Effector memory CD4-positive, alpha-beta T cell (primary cell): ENCODE results near the gene SRPK2.
"Not testable (repeated sequence)": the region's sequence is repeated elsewhere in the genome, so short reads cannot be mapped to it uniquely, and the experiment has no call there.

Experiments
- DNase-seq, 3 donors: peaks; one replicate each; pipeline ENCODE4 v3.0.0-alpha.2; 2020
- H3K27ac ChIP-seq: 2 replicates; pipeline ENCODE4 v1.7.0; 2013; ENCODE audit warnings: mild to moderate bottlenecking, low read length, moderate library complexity; ENCODE audit not compliant: insufficient read depth, poor library complexity, severe bottlenecking
- H3K27me3 ChIP-seq: replicated peaks from 2 replicates; pipeline ENCODE4 v1.7.0; 2013; ENCODE audit warnings: mild to moderate bottlenecking, low read length; ENCODE audit not compliant: insufficient read depth, control insufficient read depth, poor library complexity, severe bottlenecking
- H3K36me3 ChIP-seq: 2 replicates; pipeline ENCODE4 v1.7.0; 2013; ENCODE audit warnings: mild to moderate bottlenecking, low read length, moderate library complexity; ENCODE audit not compliant: control insufficient read depth, insufficient read depth
- H3K4me1 ChIP-seq: 2 replicates; pipeline ENCODE4 v1.7.0; 2013; ENCODE audit warnings: low read length, mild to moderate bottlenecking; ENCODE audit not compliant: control insufficient read depth, insufficient read depth, poor library complexity, severe bottlenecking
- H3K4me3 ChIP-seq: 2 replicates; pipeline ENCODE4 v1.7.0; 2013; ENCODE audit warnings: low read length, low read depth, mild to moderate bottlenecking; ENCODE audit not compliant: insufficient read depth, poor library complexity, severe bottlenecking
- H3K9me3 ChIP-seq: 2 replicates; pipeline ENCODE4 v1.7.0; 2013; ENCODE audit warnings: mild to moderate bottlenecking, low read length, moderate library complexity; ENCODE audit not compliant: control insufficient read depth

The SRPK2 gene

GRCh38 chr7:105269397-105269796, 119.3 kb downstream of the SRPK2 start:
- H3K36me3 ChIP-seq, result no peaks in the 10 kb centered on the region
- peak overlapping the region; percentile 60 for H3K27ac ChIP-seq
- H3K4me3 ChIP-seq, result peak overlapping the region; percentile 52
- no peaks in the 10 kb centered on the region for H3K9me3 ChIP-seq
- DNase-seq, result no peak
- H3K4me1 ChIP-seq, result peaks cover 8% of the 10 kb centered on the region
- no peaks in the 10 kb centered on the region for H3K27me3 ChIP-seq

DNA sequence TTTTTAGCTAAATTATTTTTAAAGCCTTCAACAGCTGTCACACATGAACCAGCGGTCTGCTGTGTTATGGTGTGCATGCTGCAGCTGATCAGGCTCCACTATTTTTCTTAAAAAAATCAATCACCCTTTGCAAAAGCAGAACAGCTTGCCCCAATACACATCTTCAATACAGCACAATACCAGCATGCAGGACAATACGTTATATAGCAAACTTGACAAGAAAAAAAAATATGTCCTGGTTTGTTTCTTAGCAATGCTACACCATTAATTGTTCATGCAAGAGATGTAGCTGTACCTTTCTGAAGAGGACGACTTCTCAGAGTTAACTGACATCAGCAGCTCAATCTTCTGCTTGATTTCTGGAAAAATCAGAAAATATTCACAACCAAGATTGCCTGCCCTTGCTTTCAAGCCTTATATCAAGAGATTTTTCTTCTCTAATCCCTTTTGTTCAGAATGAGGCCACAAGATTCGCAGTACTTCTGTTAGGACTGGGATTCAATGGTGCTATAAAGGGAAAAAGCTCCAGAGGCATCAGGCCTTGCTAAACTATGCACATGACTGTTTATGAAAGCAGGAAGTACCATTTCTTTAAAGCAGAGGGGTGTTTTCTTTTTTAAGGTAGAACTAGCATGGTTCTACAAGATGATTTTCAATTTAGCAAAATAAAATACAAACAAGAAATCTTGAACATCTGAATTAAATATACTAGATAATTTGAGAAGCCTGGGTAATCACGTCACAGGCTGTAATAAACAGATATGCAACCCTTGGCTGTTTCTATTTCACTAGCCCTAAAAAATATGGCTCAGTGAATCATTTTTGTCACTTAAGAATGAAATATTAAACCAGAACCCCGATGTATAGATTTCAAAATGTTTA, 120.0 kb downstream of the SRPK2 start:
- H3K27me3 ChIP-seq, result no peaks in the 10 kb centered on the region
- no peaks in the 10 kb centered on the region for H3K36me3 ChIP-seq

GRCh38 chr7:105268056-105268455, 120.7 kb downstream of the SRPK2 start:
- Histone ChIP-seq H3K36me3 (no peaks in the 10 kb centered on the region), H3K27me3 (no peaks in the 10 kb centered on the region), H3K27ac (peak overlapping the region; percentile 60), H3K4me3 (peak overlapping the region; percentile 52), H3K9me3 (no peaks in the 10 kb centered on the region), H3K4me1 (peaks cover 8% of the 10 kb centered on the region)
- DNase-seq, result no peak

More for the DNA sequence above, 120.0 kb downstream of the SRPK2 start:
- H3K27ac ChIP-seq, result peak overlapping the region; percentile 60
- no peaks in the 10 kb centered on the region for H3K9me3 ChIP-seq
- peaks cover 8% of the 10 kb centered on the region for H3K4me1 ChIP-seq
- H3K4me3 ChIP-seq, result peak overlapping the region; percentile 52
- no peak for DNase-seq

DNA sequence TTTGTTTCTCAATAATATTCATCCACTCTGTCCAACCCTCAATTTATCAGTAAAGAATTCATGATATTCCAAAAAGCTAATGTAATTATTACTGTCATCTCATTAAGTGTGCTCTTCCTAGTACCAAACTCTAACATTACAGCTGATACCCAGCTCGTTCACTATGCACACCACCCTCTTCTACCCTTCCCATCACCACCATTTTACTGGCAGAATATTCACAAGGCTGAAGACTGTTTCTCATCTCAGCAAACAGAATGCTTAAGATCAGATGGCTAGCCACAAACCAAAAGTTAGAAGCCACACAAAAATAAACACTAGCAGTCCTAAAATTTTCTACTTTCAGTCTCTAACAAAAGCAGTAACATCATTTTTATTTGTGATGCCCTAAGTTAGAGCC, 121.5 kb downstream of the SRPK2 start:
- no peak overlapping the region for H3K4me3 ChIP-seq
- H3K36me3 ChIP-seq, result no peaks in the 10 kb centered on the region
- H3K27me3 ChIP-seq, result no peaks in the 10 kb centered on the region

DNA sequence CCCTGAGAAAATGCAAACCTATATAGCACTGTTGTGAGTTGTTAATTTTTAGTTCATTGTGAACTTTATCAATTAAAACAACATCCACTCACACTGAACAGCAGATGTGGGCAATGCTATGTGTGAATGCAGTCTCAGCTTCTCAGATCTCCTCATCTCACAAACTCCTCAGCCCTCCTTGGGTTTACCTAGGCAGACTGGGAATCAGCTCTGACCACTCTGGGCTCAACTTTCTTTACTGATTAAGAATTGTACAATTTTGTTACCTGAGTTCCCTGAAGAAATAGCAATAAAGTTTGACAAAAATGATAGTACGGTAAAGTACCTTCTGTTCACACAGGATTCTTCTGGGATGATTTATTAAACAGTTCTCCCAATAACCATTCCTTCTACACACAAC, 124.0 kb downstream of the SRPK2 start:
- no peak for DNase-seq
- H3K4me1 ChIP-seq, result peaks cover 8% of the 10 kb centered on the region
- no peaks in the 10 kb centered on the region for H3K9me3 ChIP-seq
- no peak overlapping the region for H3K27ac ChIP-seq
- H3K36me3 ChIP-seq, result no peaks in the 10 kb centered on the region
- H3K4me3 ChIP-seq, result no peak overlapping the region
- H3K27me3 ChIP-seq, result no peaks in the 10 kb centered on the region

More for the DNA sequence above, 121.5 kb downstream of the SRPK2 start:
- H3K27ac ChIP-seq, result no peak overlapping the region
- H3K9me3 ChIP-seq, result no peaks in the 10 kb centered on the region
- no peak for DNase-seq
- peaks cover 8% of the 10 kb centered on the region for H3K4me1 ChIP-seq

GRCh38 chr7:105261689-105262088, 127.0 kb downstream of the SRPK2 start:
- Histone ChIP-seq H3K4me1 (peaks cover under 1% of the 10 kb centered on the region), H3K4me3 (no peak overlapping the region), H3K27ac (no peak overlapping the region), H3K9me3 (no peaks in the 10 kb centered on the region), H3K36me3 (no peaks in the 10 kb centered on the region), H3K27me3 (no peaks in the 10 kb centered on the region)
- no peak for DNase-seq

DNA sequence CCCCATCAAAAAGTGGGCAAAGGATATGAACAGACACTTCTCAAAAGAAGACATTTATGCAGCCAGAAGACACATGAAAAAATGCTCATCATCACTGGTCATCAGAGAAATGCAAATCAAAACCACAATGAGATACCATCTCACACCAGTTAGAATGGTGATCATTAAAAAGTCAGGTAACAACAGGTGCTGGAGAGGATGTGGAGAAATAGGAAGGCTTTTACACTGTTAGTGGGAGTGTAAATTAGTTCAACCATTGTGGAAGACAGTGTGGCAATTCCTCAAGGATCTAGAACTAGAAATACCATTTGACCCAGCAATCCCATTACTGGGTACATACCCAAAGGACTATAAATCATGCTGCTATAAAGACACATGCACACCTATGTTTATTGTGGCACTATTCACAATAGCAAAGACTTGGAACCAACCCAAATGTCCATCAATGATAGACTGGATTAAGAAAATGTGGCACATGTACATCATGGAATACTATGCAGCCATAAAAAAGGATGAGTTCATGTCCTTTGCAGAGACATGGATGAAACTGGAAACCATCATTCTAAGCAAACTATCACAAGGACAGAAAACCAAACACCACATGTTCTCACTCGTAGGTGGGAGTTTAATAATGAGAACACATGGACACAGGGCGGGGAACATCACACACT, 128.4 kb downstream of the SRPK2 start:
- H3K27ac ChIP-seq, H3K9me3 ChIP-seq, H3K36me3 ChIP-seq, H3K4me1 ChIP-seq, DNase-seq, H3K4me3 ChIP-seq, H3K27me3 ChIP-seq: not testable (repeated sequence)

GRCh38 chr7:105258919-105259318, 129.8 kb downstream of the SRPK2 start:
- not testable (repeated sequence) for DNase-seq, H3K27me3 ChIP-seq, H3K27ac ChIP-seq, H3K4me3 ChIP-seq, H3K4me1 ChIP-seq, H3K36me3 ChIP-seq, H3K9me3 ChIP-seq

DNA sequence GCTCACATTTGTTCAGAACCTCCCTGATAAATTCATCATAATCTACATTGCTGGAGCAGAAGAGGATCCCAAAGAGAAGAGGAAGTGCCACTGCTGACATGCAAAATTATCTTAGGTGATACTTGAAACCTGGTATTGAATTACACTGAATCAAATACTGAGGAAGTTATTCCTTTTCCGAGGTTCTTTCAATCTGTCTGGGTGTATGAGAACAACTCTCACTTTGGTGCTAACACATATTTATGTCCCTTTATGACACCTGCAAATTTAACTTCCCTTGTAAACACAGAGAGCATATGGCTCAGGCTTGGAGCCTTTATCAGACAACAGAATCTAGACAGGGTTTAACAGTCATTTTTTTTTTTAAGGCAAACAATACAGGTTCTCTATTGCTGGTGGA, 131.4 kb downstream of the SRPK2 start:
- Histone ChIP-seq H3K4me3 (no peak overlapping the region), H3K27me3 (no peaks in the 10 kb centered on the region), H3K4me1 (no peaks in the 10 kb centered on the region), H3K27ac (no peak overlapping the region), H3K36me3 (no peaks in the 10 kb centered on the region), H3K9me3 (no peaks in the 10 kb centered on the region)
- DNase-seq, result no peak

GRCh38 chr7:105256761-105257231, 131.9 kb downstream of the SRPK2 start:
- no peak overlapping the region for H3K27ac ChIP-seq
- no peak for DNase-seq

More at GRCh38 chr7:105256761-105257231, 131.9 kb downstream of the SRPK2 start:
- Histone ChIP-seq H3K36me3 (no peaks in the 10 kb centered on the region), H3K27me3 (no peaks in the 10 kb centered on the region), H3K9me3 (no peaks in the 10 kb centered on the region), H3K4me1 (no peaks in the 10 kb centered on the region), H3K4me3 (no peak overlapping the region)
